Measurements from ENCODE around the gene MED29. TPM values are rescaled to one million over a fixed set of nuclear protein-coding genes. Genes with fewer than 3 reads are reported as not detected.
A peak's percentile ranks its signal among the peaks of the same experiment; 100 is the strongest.

Gene MED29
- total RNA-seq, 1 donor from 2014 or later: 60.8 TPM

- H3K27ac ChIP-seq: no peak overlapping the region
- no peaks in the 10 kb centered on the region for H3K27me3 ChIP-seq
- TF ChIP-seq CTCF (IDR thresholded peaks at IDR 0.05): no peak
- H3K9me3 ChIP-seq: no peaks in the 10 kb centered on the region
- peaks cover 34 to 48% of the 10 kb centered on the region in 2 donors for H3K36me3 ChIP-seq
- H3K4me1 ChIP-seq: peaks cover 6 to 20% of the 10 kb centered on the region in 2 donors
- DNase-seq (ENCODE audit: low spot score in 2 of 2): no peak
- intact Hi-C loops (cut with DNase I): no loop called here
- H3K4me3 ChIP-seq: no peak overlapping the region
Observed at GRCh38 chr19:39425744-39426143, 34.6 kb downstream of the MED29 start.

GRCh38 chr19:39426170-39426569 is 35.0 kb downstream of the MED29 start:
- H3K27me3 ChIP-seq: no peaks in the 10 kb centered on the region
- intact Hi-C loops (cut with DNase I): no loop called here
- H3K27ac ChIP-seq: no peak overlapping the region
- TF ChIP-seq CTCF (IDR thresholded peaks at IDR 0.05): no peak
- H3K36me3 ChIP-seq: peaks cover 32 to 46% of the 10 kb centered on the region in 2 donors
- peaks cover 6 to 20% of the 10 kb centered on the region in 2 donors for H3K4me1 ChIP-seq
- no peak for DNase-seq (ENCODE audit: low spot score in 2 of 2)
- H3K4me3 ChIP-seq: no peak overlapping the region
- H3K9me3 ChIP-seq: no peaks in the 10 kb centered on the region

- Histone ChIP-seq H3K27me3 (no peaks in the 10 kb centered on the region), H3K4me3 (no peak overlapping the region), H3K9me3 (no peaks in the 10 kb centered on the region), H3K27ac (peak overlapping the region in 1 of 2 donors; percentile 83), H3K36me3 (peaks cover 24 to 45% of the 10 kb centered on the region in 2 donors), H3K4me1 (peaks cover 6 to 20% of the 10 kb centered on the region in 2 donors)
- TF ChIP-seq CTCF (IDR thresholded peaks at IDR 0.05): no peak
- DNase-seq (ENCODE audit: low spot score in 2 of 2): no peak
- intact Hi-C loops (cut with DNase I): no loop called here
Observed at GRCh38 chr19:39427707-39428106, 36.5 kb downstream of the MED29 start.

GRCh38 chr19:39428283-39429112 is 37.3 kb downstream of the MED29 start:
- intact Hi-C loops (cut with DNase I): no loop called here
- Histone ChIP-seq H3K27me3 (no peaks in the 10 kb centered on the region), H3K36me3 (peaks cover 24 to 45% of the 10 kb centered on the region in 2 donors), H3K27ac (peak overlapping the region; percentile 83 to 85), H3K4me1 (peaks cover 6 to 20% of the 10 kb centered on the region in 2 donors), H3K4me3 (peak overlapping the region; percentile 1 to 32), H3K9me3 (no peaks in the 10 kb centered on the region)
- no peak for TF ChIP-seq CTCF (IDR thresholded peaks at IDR 0.05)
- DNase-seq (ENCODE audit: low spot score in 2 of 2): peak in 1 of 2 donors; percentile 83

GRCh38 chr19:39430675-39431593 is 39.8 kb downstream of the MED29 start:
- peaks cover 13 to 36% of the 10 kb centered on the region in 2 donors for H3K4me1 ChIP-seq
- H3K27me3 ChIP-seq: no peaks in the 10 kb centered on the region
- intact Hi-C loops (cut with DNase I): no loop called here
- H3K9me3 ChIP-seq: no peaks in the 10 kb centered on the region
- H3K36me3 ChIP-seq: peaks cover 25 to 40% of the 10 kb centered on the region in 2 donors
- no peak for TF ChIP-seq CTCF (IDR thresholded peaks at IDR 0.05)
- peak overlapping the region; percentile 51 to 78 for H3K27ac ChIP-seq
- no peak overlapping the region for H3K4me3 ChIP-seq
- peak; percentile 65 to 82 for DNase-seq (ENCODE audit: low spot score in 2 of 2)
